HG03342 (cell line): Measurements from ENCODE around the gene FNDC7.
"Not testable (repeated sequence)": the region's sequence is repeated elsewhere in the genome, so short reads cannot be mapped to it uniquely, and the experiment has no call there.

Experiments
- ATAC-seq: cut with Tn5 transposase; IDR thresholded peaks from one replicate; pipeline ENCODE4 v1.9.1; 2021; ENCODE audit warnings: mild to moderate bottlenecking, moderate library complexity; ENCODE audit not compliant: unreplicated experiment

FNDC7 gene

GRCh38 chr1:108712606-108713150 is at the start of gene FNDC7:
FNDC7 (plus strand) TSS chr1:108712908; CDS start chr1:108712934, 26 bp downstream.
- ATAC-seq, result no peak

GRCh38 chr1:108663074-108663473 is 49.6 kb upstream of the FNDC7 start:
- ATAC-seq, result no peak

- ATAC-seq, result no peak
Observed at GRCh38 chr1:108664481-108664880, 48.2 kb upstream of the FNDC7 start.

- no peak for ATAC-seq
Observed at GRCh38 chr1:108665067-108665466, 47.6 kb upstream of the FNDC7 start.

GRCh38 chr1:108665771-108666170 is 46.9 kb upstream of the FNDC7 start:
- ATAC-seq, result no peak

- not testable (repeated sequence) for ATAC-seq
Observed at GRCh38 chr1:108667422-108667821, 45.3 kb upstream of the FNDC7 start.

DNA sequence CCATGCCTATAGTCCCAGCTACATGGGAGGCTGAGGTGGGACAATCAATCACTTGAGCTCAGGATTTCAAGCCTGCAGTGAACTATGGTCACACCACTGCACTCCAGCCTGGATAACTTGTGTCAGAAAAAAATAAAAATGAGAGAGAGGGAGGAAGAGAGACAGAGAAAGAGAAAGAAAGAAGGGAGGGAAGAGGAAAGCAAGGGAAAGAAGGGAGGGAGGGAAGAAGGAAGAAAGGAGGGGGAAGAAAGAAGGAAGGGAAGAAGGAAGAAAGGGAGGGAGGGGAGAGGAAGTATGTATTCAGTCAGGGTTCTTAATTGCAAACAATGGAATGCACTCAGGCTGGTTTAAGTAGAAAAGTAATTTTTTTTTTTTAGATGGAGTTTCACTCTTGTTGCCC is 43.9 kb upstream of the FNDC7 start:
- ATAC-seq, result no peak

- ATAC-seq, result no peak
Observed at GRCh38 chr1:108669679-108670078, 43.0 kb upstream of the FNDC7 start.

DNA sequence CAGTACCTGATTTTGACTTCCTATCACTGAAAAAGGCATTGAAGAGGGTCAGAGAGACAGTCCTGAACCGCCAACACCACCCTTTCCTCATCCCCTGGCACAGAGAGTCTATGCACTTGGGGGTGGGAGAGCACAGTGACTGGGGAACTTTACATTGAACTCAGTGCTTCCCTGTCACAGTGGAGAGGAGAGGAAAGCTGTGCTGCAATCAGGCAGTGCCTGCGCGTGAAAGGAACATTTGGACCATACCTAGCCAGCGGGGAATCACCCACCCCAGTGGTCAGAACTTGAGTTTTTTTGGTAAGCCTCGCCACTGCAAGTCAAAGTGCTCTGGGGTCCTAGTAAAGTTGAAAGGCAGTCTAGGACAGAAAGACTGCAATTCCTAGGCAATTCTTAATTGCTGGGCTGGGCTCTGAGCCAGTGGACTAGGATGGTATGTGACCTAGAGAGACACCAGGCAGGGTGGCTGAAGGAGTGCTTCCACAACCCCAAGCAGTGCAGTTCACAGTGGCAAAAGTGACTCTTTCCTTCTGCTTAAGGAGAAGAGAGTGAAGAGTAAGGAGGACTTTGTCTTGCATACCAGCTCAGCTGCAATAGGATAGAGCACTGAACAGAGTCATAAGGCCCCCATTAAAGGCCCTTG is 42.5 kb upstream of the FNDC7 start:
- ATAC-seq, result no peak

DNA sequence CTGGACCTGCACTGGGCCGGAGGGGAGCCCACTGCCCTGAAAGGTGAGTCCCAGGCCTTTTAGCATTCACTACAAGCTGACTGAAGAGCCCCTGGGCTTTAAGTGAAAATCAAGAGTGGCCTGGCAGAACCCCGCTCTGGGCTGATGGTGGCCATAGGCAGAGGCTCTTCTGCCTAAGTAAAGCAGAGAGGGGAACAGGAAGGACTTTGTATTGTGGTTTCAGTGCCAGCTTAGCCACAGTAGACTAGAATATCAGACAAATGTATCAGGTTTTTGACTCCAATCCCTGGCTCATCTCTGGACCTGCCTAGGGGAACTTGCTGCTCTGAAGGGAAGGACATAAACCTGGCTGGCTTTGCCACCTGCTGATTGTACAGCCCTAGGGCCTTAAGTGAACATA is 41.6 kb upstream of the FNDC7 start:
- ATAC-seq, result no peak

DNA sequence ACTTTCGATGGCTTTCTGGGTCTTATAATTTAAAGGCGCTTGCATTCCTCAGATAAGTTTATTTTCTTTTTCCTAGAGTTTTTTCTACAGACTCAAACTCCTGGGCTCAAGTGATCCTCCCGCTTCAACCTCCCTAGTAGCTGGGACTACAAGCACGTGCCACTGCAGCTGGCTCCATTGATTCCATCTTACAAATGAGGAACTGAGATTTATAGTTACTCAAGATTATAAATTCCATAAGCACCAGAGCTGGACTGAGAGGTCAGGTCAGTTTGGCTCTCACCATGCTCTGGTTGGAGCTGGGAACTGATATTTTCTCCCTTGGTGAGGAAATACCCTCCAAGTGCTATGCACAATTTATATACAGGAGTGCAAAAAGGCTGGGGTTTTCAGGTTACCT is 34.0 kb upstream of the FNDC7 start:
- ATAC-seq, result no peak

- no peak for ATAC-seq
Observed at GRCh38 chr1:108679586-108680213, 33.0 kb upstream of the FNDC7 start.

- ATAC-seq, result not testable (repeated sequence)
Observed at GRCh38 chr1:108681701-108682100, 31.0 kb upstream of the FNDC7 start.

DNA sequence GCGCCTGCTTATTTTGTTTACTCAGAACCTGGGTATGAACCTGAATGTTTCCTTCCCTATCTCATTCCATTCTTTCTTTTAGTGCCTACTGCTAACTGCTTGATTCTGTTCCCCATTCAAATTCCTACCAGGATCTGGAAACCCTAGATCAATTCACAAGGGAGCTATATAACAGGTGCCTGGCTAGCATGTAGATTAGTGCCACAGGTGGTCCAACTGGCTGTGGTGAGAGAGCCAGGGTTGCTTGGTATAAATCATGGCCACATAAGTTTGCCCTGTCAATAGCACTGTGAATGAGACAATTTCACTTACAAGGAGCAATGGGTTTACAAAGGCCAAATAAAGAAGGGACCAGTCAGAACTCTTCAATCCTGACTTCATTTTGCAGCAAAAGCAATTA is 27.2 kb upstream of the FNDC7 start:
- no peak for ATAC-seq

DNA sequence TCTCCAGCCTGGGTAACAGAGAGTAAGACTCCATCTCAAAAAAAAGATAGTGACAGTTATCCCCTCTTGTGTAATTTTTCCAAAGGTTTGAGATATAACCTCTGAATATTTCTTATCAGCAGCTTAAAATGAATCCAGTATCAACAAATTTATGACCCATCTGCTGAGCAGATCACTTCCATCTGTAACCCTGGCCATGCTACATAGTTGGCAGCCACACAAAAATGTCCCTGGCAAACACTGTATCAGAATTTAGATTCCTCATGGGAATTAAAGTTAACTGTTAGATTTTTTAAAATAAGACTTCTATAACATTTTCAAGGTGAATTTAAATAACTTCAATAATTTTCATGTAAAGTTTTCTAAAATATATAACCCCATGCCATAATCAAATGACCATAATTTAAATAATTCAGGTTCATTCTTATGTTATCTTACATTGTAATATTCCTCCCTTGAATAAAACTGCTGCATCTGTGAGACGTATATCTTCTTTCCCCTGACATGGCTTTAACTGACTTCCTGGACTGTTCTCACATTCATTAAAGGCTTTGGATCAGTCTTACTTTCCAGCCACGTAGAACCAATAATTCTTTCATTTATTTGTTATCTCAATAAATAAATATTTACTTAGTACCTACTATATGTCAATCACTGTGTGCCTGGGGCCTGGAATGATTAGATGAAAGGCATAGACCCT is 25.9 kb upstream of the FNDC7 start:
- ATAC-seq, result no peak

DNA sequence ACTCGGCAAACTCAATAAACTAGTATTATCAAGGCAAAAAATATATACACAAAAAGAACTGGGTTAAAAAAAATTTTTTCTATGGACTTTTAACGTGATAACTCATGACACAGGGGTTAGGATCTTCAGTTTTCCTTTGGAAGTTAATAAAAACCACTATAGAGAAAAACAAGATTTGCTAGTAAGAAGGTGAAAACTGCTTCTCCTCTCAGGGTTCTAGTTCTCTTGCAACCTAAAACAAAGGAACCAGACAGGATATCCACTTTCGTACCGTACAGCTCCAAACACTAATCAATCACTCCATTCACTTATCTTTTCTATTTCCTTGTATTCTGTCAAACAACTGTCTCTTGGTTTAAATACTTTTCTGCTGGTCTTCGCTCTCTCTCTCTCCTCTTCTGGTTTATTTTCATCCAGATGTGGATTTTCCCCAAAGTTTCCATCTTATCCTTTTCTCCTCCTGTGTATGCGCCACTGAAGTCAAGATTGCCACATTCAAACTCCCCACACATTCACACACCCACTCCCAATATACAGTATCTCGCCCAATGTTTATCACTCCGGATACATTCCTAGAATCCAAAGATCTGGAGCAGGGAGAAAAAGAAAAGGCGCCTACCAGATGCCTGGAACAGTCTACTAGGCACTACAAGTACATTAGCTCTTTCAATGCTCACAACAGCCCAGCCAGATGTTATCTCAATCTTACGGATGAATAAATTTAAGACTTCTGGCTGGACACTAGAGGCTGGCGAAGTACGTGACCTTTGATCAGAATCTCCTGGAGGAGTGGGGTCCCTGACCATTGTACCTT is 21.4 kb upstream of the FNDC7 start:
- ATAC-seq, result peak; percentile 2

GRCh38 chr1:108691942-108692723 is 20.6 kb upstream of the FNDC7 start, which contains the start of gene PRPF38B:
PRPF38B (plus strand) TSS chr1:108692310; CDS start chr1:108692592, 282 bp downstream.
- ATAC-seq, result peak; percentile 92

- ATAC-seq, result peak; percentile 49
Observed at GRCh38 chr1:108692724-108693655, 19.7 kb upstream of the FNDC7 start.

GRCh38 chr1:108695535-108695934 is 17.2 kb upstream of the FNDC7 start:
- no peak for ATAC-seq
